Lower leg skin (tissue), 3 donors: ENCODE data around the gene PCYOX1L.

Experiments
- POLR2A ChIP-seq, 2 donors: fragments of 450-650 bp; IDR thresholded peaks; one replicate each; pipeline ENCODE4 v1.6.1; 2016 to 2017; ENCODE audit warnings: antibody characterized with exemption in 2 of 2, mild to moderate bottlenecking in 1 of 2, moderate library complexity in 1 of 2
- TF ChIP-seq, protein P1 (sequence below), 3 donors: fragments of 450-650 bp; IDR thresholded peaks; one replicate each; pipeline ENCODE4 v1.5.1; 2016; ENCODE audit warnings: antibody characterized with exemption in 3 of 3, mild to moderate bottlenecking in 3 of 3, moderate library complexity in 2 of 3

DNA sequence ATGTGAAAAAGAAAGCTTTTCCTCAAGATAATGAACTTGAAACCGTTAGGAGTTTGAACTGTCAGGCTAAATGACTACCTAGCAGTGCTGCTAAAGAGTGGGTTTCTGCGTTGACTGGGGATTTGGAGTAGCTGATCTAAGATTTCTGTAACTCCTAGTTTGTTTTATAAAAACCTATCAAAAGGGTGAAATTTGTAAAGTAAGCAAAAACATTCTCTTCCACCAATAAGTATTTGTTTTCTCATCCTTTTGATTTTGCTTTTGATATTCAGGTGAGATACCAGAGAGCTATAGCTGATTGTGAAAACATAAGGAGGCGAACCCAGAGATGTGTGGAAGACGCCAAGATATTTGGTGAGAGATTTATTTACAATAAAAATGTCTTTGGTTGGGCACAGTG is 8.5 kb upstream of the PCYOX1L start:
- TF ChIP-seq, protein P1, sequence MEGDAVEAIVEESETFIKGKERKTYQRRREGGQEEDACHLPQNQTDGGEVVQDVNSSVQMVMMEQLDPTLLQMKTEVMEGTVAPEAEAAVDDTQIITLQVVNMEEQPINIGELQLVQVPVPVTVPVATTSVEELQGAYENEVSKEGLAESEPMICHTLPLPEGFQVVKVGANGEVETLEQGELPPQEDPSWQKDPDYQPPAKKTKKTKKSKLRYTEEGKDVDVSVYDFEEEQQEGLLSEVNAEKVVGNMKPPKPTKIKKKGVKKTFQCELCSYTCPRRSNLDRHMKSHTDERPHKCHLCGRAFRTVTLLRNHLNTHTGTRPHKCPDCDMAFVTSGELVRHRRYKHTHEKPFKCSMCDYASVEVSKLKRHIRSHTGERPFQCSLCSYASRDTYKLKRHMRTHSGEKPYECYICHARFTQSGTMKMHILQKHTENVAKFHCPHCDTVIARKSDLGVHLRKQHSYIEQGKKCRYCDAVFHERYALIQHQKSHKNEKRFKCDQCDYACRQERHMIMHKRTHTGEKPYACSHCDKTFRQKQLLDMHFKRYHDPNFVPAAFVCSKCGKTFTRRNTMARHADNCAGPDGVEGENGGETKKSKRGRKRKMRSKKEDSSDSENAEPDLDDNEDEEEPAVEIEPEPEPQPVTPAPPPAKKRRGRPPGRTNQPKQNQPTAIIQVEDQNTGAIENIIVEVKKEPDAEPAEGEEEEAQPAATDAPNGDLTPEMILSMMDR (IDR thresholded peaks at IDR 0.05): no peak
- TF ChIP-seq POLR2A (IDR thresholded peaks at IDR 0.05): no peak
